Measurements from ENCODE around the gene PPP1R2.

Gene PPP1R2

GRCh38 chr3:195553268-195553667 lies 10.1 kb upstream of the PPP1R2 start:
- peak overlapping the region; percentile 83 for H3K27ac Mint-ChIP-seq
- DNase-seq (ENCODE audit: low spot score in 2 of 2) (no peak), ATAC-seq (no peak)
- H3K36me3 Mint-ChIP-seq: no peaks in the 10 kb centered on the region
- H3K4me1 Mint-ChIP-seq: peaks cover 47% of the 10 kb centered on the region
- H3K9me3 Mint-ChIP-seq: no peaks in the 10 kb centered on the region
- H3K4me3 Mint-ChIP-seq: no peak overlapping the region

GRCh38 chr3:195551381-195551978 lies 8.4 kb upstream of the PPP1R2 start:
- Mint-ChIP-seq H3K9me3 (no peaks in the 10 kb centered on the region), H3K36me3 (no peaks in the 10 kb centered on the region), H3K27ac (peak overlapping the region; percentile 83), H3K4me1 (peaks cover 64% of the 10 kb centered on the region), H3K4me3 (peak overlapping the region; percentile 67)
- DNase-seq (ENCODE audit: low spot score in 2 of 2): no peak
- no peak for ATAC-seq

- ATAC-seq (peak; percentile 63), DNase-seq (ENCODE audit: low spot score in 2 of 2) (no peak)
- Mint-ChIP-seq H3K27ac (peak overlapping the region; percentile 83), H3K4me3 (peak overlapping the region; percentile 67), H3K36me3 (no peaks in the 10 kb centered on the region), H3K9me3 (no peaks in the 10 kb centered on the region), H3K4me1 (peaks cover 65% of the 10 kb centered on the region)
Measured at GRCh38 chr3:195550723-195551122, 7.6 kb upstream of the PPP1R2 start.

GRCh38 chr3:195549931-195550519 lies 6.9 kb upstream of the PPP1R2 start:
- H3K36me3 Mint-ChIP-seq: no peaks in the 10 kb centered on the region
- peak in 1 of 2 donors; percentile 81 for DNase-seq (ENCODE audit: low spot score in 2 of 2)
- no peaks in the 10 kb centered on the region for H3K9me3 Mint-ChIP-seq
- ATAC-seq: peak; percentile 86
- H3K4me1 Mint-ChIP-seq: peaks cover 65% of the 10 kb centered on the region
- H3K4me3 Mint-ChIP-seq: peak overlapping the region; percentile 67
- peak overlapping the region; percentile 83 for H3K27ac Mint-ChIP-seq

- Mint-ChIP-seq H3K36me3 (no peaks in the 10 kb centered on the region), H3K9me3 (no peaks in the 10 kb centered on the region), H3K4me3 (peak overlapping the region; percentile 9), H3K4me1 (peaks cover 76% of the 10 kb centered on the region), H3K27ac (peak overlapping the region; percentile 7)
- ATAC-seq (no peak), DNase-seq (ENCODE audit: low spot score in 2 of 2) (no peak)
Measured at GRCh38 chr3:195548987-195549386, 5.9 kb upstream of the PPP1R2 start.

- H3K4me3 Mint-ChIP-seq: peak overlapping the region; percentile 9
- DNase-seq (ENCODE audit: low spot score in 2 of 2): no peak
- H3K9me3 Mint-ChIP-seq: no peaks in the 10 kb centered on the region
- H3K36me3 Mint-ChIP-seq: no peaks in the 10 kb centered on the region
- H3K4me1 Mint-ChIP-seq: peaks cover 78% of the 10 kb centered on the region
- ATAC-seq: no peak
- H3K27ac Mint-ChIP-seq: peak overlapping the region; percentile 7
Measured at GRCh38 chr3:195548501-195548900, 5.4 kb upstream of the PPP1R2 start.

- DNase-seq (ENCODE audit: low spot score in 2 of 2) (no peak), ATAC-seq (no peak)
- Mint-ChIP-seq H3K36me3 (no peaks in the 10 kb centered on the region), H3K4me1 (peaks cover 73% of the 10 kb centered on the region), H3K4me3 (no peak overlapping the region), H3K27ac (peak overlapping the region; percentile 7), H3K9me3 (no peaks in the 10 kb centered on the region)
Measured at GRCh38 chr3:195548006-195548405, 4.9 kb upstream of the PPP1R2 start.

- peak in 1 of 2 donors; percentile 57 for DNase-seq (ENCODE audit: low spot score in 2 of 2)
- no peaks in the 10 kb centered on the region for H3K9me3 Mint-ChIP-seq
- peaks cover 67% of the 10 kb centered on the region for H3K4me1 Mint-ChIP-seq
- no peak for ATAC-seq
- H3K36me3 Mint-ChIP-seq: peaks cover 4% of the 10 kb centered on the region
- H3K4me3 Mint-ChIP-seq: peak overlapping the region; percentile 60
- H3K27ac Mint-ChIP-seq: peak overlapping the region; percentile 89
Measured at GRCh38 chr3:195546130-195546560, 3.0 kb upstream of the PPP1R2 start.

GRCh38 chr3:195544634-195545033 lies 1.5 kb upstream of the PPP1R2 start:
- DNase-seq (ENCODE audit: low spot score in 2 of 2): no peak
- H3K9me3 Mint-ChIP-seq: no peaks in the 10 kb centered on the region
- peaks cover 73% of the 10 kb centered on the region for H3K4me1 Mint-ChIP-seq
- peaks cover 18% of the 10 kb centered on the region for H3K36me3 Mint-ChIP-seq
- peak overlapping the region; percentile 79 for H3K27ac Mint-ChIP-seq
- no peak for ATAC-seq
- peak overlapping the region; percentile 73 for H3K4me3 Mint-ChIP-seq

- Mint-ChIP-seq H3K4me1 (peaks cover 77% of the 10 kb centered on the region), H3K36me3 (peaks cover 23% of the 10 kb centered on the region), H3K4me3 (peak overlapping the region; percentile 73), H3K27ac (peak overlapping the region; percentile 79), H3K9me3 (no peaks in the 10 kb centered on the region)
- no peak for ATAC-seq
- DNase-seq (ENCODE audit: low spot score in 2 of 2): no peak
Measured at GRCh38 chr3:195544230-195544536, 1.1 kb upstream of the PPP1R2 start.

- peak overlapping the region; percentile 73 for H3K4me3 Mint-ChIP-seq
- H3K4me1 Mint-ChIP-seq: peaks cover 76% of the 10 kb centered on the region
- ATAC-seq: peak; percentile 1
- H3K36me3 Mint-ChIP-seq: peaks cover 28% of the 10 kb centered on the region
- peak overlapping the region; percentile 79 for H3K27ac Mint-ChIP-seq
- no peaks in the 10 kb centered on the region for H3K9me3 Mint-ChIP-seq
- peak in 1 of 2 donors; percentile 62 for DNase-seq (ENCODE audit: low spot score in 2 of 2)
Measured at GRCh38 chr3:195543500-195544229, 540 bp upstream of the PPP1R2 start.

- H3K4me1 Mint-ChIP-seq: peaks cover 75% of the 10 kb centered on the region
- ATAC-seq (no peak), DNase-seq (ENCODE audit: low spot score in 2 of 2) (no peak)
- H3K4me3 Mint-ChIP-seq: peak overlapping the region; percentile 73
- H3K27ac Mint-ChIP-seq: peak overlapping the region; percentile 79
- H3K9me3 Mint-ChIP-seq: no peaks in the 10 kb centered on the region
- peaks cover 33% of the 10 kb centered on the region for H3K36me3 Mint-ChIP-seq
Measured at GRCh38 chr3:195542316-195542697, 818 bp downstream of the PPP1R2 start.

GRCh38 chr3:195540511-195540910 lies 2.6 kb downstream of the PPP1R2 start:
- DNase-seq (ENCODE audit: low spot score in 2 of 2) (no peak), ATAC-seq (no peak)
- Mint-ChIP-seq H3K9me3 (no peaks in the 10 kb centered on the region), H3K36me3 (peaks cover 43% of the 10 kb centered on the region), H3K27ac (peak overlapping the region; percentile 79), H3K4me3 (peak overlapping the region; percentile 73), H3K4me1 (peaks cover 61% of the 10 kb centered on the region)

GRCh38 chr3:195540027-195540426 lies 3.1 kb downstream of the PPP1R2 start:
- peak overlapping the region; percentile 79 for H3K27ac Mint-ChIP-seq

GRCh38 chr3:195539479-195539878 lies 3.6 kb downstream of the PPP1R2 start:
- H3K36me3 Mint-ChIP-seq: peaks cover 53% of the 10 kb centered on the region
- peaks cover 61% of the 10 kb centered on the region for H3K4me1 Mint-ChIP-seq
- no peaks in the 10 kb centered on the region for H3K9me3 Mint-ChIP-seq
- peak overlapping the region; percentile 73 for H3K4me3 Mint-ChIP-seq
- H3K27ac Mint-ChIP-seq: peak overlapping the region; percentile 79
- ATAC-seq: no peak
- no peak for DNase-seq (ENCODE audit: low spot score in 2 of 2)

More at GRCh38 chr3:195540027-195540426, 3.1 kb downstream of the PPP1R2 start:
- H3K9me3 Mint-ChIP-seq: no peaks in the 10 kb centered on the region
- DNase-seq (ENCODE audit: low spot score in 2 of 2): peak in 1 of 2 donors; percentile 67
- ATAC-seq: peak; percentile 60
- H3K4me1 Mint-ChIP-seq: peaks cover 61% of the 10 kb centered on the region
- peak overlapping the region; percentile 73 for H3K4me3 Mint-ChIP-seq
- peaks cover 48% of the 10 kb centered on the region for H3K36me3 Mint-ChIP-seq

- DNase-seq (ENCODE audit: low spot score in 2 of 2) (peak in 1 of 2 donors; percentile 61), ATAC-seq (peak; percentile 76)
- peaks cover 65% of the 10 kb centered on the region for H3K4me1 Mint-ChIP-seq
- peak overlapping the region; percentile 73 for H3K27ac Mint-ChIP-seq
- no peaks in the 10 kb centered on the region for H3K9me3 Mint-ChIP-seq
- H3K36me3 Mint-ChIP-seq: peaks cover 67% of the 10 kb centered on the region
- peak overlapping the region; percentile 73 for H3K4me3 Mint-ChIP-seq
Measured at GRCh38 chr3:195537995-195538394, 5.1 kb downstream of the PPP1R2 start.

All from stimulated activated effector memory CD8-positive, alpha-beta T cell treated with anti-CD3 and anti-CD28 coated beads, Interleukin-12 subunit alpha, Interleukin-12 subunit beta, amount 100 ng/mL, for 72 hours (primary cell).